GM19035 (cell line): ENCODE data around the gene GOLGA6L9.
"Not testable (repeated sequence)": the region's sequence is repeated elsewhere in the genome, so short reads cannot be mapped to it uniquely, and the experiment has no call there.

ENCODE experiments used
- ATAC-seq: cut with Tn5 transposase; IDR thresholded peaks from one replicate; pipeline ENCODE4 v1.9.1; 2021; ENCODE audit not compliant: unreplicated experiment

Gene GOLGA6L9

GRCh38 chr15:82429693-82430092 lies at the start of gene GOLGA6L9:
Gene GOLGA6L9 (plus strand): TSS chr15:82429816. CDS start chr15:82430080, 264 bp downstream.
- not testable (repeated sequence) for ATAC-seq

DNA sequence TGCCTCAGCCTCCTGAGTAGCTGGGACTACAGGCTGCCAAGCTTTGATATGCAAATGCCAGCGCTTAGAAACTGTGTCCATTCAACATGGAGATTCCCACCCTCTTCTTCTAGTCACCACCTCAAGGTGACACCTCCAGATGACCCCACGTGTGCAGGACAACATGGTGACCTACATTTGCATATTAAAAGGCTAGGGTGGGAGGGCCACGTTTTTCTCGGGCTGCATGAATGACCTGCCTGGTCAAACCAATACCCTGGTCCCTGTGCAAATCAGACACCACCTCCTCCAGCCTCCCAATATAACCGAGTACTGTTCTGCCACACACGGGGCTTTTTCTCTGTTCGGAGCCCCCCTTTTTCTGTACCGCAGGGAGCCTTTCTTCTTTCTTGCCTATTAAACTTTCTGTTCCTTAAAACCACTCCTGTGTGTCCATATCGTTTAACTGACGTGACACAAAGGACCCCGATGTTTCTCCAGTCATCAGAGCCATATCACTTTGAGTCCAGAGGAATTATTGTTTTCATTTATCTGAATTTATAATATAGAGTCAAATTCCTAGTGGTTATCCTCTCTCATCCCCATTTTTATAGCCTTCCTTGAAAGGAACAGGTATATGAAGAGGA lies 48.2 kb upstream of the GOLGA6L9 start:
- not testable (repeated sequence) for ATAC-seq

GRCh38 chr15:82387209-82387608 lies 42.4 kb upstream of the GOLGA6L9 start:
- ATAC-seq = not testable (repeated sequence)

GRCh38 chr15:82390152-82390551 lies 39.5 kb upstream of the GOLGA6L9 start:
- not testable (repeated sequence) for ATAC-seq

- not testable (repeated sequence) for ATAC-seq
Measured at GRCh38 chr15:82392077-82392476, 37.5 kb upstream of the GOLGA6L9 start.

GRCh38 chr15:82393671-82394070 lies 35.9 kb upstream of the GOLGA6L9 start:
- ATAC-seq = no peak

DNA sequence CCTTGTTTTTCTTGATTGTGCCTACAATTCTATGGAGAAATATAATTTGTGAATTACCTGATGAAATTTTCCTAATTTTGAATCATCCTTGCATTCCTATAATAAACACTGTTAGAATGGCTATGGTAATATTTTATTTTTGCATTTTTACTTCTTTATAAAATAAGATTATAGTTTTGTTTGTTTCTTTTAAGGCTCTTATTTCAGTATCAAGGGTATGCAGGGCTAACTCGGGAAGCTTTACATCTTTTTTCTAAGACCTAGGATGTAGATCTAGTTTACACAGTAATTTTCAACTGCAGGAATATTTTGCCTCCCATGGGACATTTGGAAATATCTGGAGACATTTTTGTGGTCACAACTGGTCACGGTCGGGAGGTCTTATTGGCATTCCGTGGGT lies 33.8 kb upstream of the GOLGA6L9 start:
- ATAC-seq = not testable (repeated sequence)

DNA sequence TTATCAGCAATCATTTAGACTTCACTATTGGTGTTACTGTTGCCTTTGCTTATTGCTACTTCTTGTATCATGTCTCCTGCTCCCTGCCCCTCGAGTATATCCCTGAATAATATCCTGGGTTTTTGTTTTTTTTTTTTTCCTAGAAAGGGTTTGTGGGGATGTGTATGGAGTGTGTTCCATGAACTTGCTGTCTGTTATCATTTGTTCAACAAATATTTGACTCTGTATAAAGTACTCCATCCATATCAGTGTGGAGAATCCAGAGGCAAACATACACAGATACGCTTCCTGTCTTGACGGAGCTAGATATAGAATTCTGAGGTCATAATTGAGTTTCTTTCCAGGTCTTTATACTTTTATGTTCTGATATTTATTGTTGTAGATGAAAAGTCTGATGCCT lies 31.8 kb upstream of the GOLGA6L9 start:
- ATAC-seq = no peak

DNA sequence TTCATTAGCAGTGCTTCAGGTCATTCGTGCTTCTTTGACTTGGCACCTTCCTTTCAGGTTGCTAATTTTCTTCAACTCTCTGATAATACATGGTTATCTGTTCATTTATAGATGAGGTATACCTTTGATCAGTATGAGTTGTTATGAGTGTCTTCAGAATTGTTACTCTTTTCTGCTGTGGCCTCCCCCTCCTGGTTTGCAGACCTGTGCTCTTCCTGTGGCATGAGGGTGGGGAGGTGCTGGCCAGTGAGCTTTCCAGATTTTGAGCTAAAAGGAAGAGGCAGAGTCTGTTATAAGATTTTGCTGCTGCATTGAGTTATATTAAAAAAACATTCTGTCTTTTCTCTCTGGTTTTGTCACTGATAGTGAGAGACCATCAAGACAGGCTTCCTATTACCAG lies 30.8 kb upstream of the GOLGA6L9 start:
- no peak for ATAC-seq

- not testable (repeated sequence) for ATAC-seq
Measured at GRCh38 chr15:82399366-82400103, 30.1 kb upstream of the GOLGA6L9 start.

DNA sequence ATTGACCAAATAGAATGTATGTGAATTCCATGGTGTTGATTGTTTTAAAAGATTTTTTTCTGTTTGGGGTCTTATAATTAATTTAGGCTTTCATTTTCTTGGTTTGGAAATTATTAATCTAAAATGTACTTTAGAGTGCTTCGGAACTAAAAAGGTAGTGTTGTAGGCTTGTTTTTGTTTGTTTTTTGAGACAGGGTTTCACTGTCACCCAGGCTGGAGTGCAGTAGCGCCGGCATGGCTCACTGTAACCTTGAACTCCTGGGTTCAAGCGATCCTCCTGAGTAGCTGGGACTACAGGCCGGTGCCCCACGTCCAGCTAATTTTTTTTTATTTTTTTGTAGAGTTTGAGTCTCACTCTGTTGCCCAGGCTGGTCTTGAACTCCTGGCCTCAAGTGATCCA lies 27.7 kb upstream of the GOLGA6L9 start:
- not testable (repeated sequence) for ATAC-seq

DNA sequence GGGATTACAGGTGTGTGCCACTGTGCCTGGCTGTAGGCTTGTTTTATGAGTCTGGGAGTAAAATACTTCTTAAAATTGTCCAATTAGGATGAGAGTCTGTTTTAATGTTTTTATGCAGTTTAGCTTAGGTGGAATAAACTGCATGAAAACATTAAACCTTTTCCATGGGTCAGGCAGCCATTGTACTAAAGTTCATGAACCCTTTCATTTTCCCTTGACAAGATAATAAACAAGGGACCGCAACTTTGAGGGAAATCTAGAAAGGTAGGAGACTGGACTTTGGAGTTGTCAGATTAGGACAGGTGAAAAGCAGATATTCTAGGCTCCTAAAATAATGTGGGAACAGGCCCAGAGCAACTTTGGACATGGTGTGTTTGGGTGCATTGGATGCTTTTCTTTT lies 27.3 kb upstream of the GOLGA6L9 start:
- not testable (repeated sequence) for ATAC-seq

- ATAC-seq = not testable (repeated sequence)
Measured at GRCh38 chr15:82406211-82406610, 23.4 kb upstream of the GOLGA6L9 start.

GRCh38 chr15:82410306-82410705 lies 19.3 kb upstream of the GOLGA6L9 start:
- ATAC-seq = not testable (repeated sequence)

GRCh38 chr15:82411595-82411994 lies 18.0 kb upstream of the GOLGA6L9 start:
- ATAC-seq = not testable (repeated sequence)

DNA sequence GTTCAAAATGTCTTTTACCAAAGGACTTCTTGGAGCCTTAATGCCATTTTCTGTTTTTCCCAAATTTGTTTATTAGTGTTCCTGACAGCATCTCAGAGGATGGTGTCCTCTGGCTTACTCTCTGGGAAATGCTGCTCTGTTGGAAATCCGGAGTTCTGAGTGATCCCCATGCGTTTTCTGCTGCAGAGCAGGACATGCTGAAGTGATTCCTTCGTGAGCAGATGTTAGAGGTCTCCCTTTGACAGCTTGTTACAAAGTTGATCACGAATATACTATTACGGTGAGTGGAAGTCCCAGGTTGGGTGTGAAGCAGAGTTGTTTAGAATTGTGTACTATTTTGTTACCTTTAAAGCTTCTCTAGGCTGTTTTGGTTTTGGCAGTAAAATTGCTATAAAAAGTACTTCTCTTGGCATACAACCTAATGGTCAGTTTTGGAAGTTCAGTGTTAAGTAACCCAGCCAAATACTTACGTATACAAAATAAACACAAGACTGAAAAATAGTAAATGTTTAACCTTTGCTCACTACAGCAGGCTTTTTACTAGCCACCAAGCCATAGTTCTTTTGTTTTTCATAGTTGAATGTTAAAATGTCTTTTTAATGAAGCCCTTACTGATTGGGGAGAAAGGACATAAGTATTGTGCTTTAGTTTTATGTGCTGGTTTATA lies 15.0 kb upstream of the GOLGA6L9 start:
- not testable (repeated sequence) for ATAC-seq

DNA sequence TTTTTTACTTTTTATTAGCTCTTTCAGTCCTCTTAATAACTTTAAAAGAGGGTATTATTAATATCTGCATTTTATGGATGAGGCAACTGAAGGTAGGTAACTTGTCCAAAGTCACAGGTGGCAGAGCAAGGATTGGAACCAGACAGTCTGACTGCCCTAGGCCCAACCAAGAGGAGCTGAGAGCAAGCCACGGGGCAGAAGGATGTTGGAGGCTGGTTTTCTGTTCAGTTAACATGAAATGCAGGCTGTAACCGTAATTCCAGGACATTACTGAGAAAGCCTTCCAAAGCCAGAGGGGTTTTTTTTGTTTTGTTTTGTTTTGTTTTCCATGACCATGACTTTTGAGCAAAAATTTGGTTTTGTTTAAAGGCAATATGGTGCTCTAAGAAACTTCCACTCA lies 9.1 kb upstream of the GOLGA6L9 start:
- not testable (repeated sequence) for ATAC-seq

- not testable (repeated sequence) for ATAC-seq
Measured at GRCh38 chr15:82420966-82421365, 8.7 kb upstream of the GOLGA6L9 start.

DNA sequence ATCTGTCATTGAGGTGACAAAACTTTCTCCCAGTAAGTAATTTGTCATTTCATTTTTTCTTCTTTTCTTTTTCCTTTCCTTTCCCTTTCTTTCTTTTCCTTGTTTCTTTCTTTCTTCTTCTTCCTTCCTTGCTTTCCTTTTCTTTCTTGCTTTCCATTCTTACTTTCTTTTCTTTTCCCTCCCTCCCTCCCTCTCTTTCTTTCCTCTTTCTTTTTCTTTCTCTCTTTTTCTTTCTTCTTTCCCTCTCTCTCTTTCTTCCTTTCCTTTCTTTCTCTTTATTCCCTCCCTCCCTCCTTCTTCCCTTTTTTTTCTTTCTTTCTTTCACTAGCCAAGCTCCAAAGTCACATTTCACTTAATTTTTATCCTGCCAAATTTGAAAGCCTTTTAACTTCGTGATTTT lies 2.5 kb upstream of the GOLGA6L9 start:
- not testable (repeated sequence) for ATAC-seq

GRCh38 chr15:82445420-82445819 lies 15.8 kb downstream of the GOLGA6L9 start:
- ATAC-seq = not testable (repeated sequence)

DNA sequence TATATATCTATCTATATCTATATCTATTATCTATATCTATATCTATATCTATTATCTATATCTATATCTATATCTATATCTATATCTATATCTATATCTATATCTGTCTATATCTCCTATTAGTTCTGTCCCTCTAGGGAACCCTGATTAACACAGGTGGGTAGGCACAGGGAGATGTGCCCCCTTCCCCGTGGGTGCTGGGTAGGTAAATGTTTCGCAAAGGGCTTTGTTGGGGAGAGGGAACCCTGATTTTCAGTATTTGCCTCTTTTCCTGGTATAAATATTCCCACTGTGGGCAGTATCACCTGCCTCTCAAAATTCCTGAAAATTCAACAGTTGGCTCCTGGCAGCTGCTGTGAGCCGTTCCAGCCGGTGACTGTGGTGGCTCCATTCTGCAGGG lies 27.7 kb downstream of the GOLGA6L9 start:
- not testable (repeated sequence) for ATAC-seq

- ATAC-seq = not testable (repeated sequence)
Measured at GRCh38 chr15:82465629-82466028, 36.0 kb downstream of the GOLGA6L9 start.
